Omental fat pad (tissue), 4 donors: ENCODE results near the gene GPR107. TPM values are rescaled to one million over a fixed set of nuclear protein-coding genes. Genes with fewer than 3 reads are reported as not detected.

Experiments
- ATAC-seq: fragments of 150-250 bp; one replicate; pipeline ENCODE4 v1.9.1; 2016; ENCODE audit warnings: mild to moderate bottlenecking, moderate library complexity; ENCODE audit not compliant: low FRiP score
- DNase-seq: peaks from one replicate; pipeline ENCODE4 v3.0.0-alpha.2; 2019; ENCODE audit warnings: low spot score
- CTCF ChIP-seq, 3 donors: fragments of 450-650 bp; IDR thresholded peaks; one replicate each; pipeline ENCODE4 v1.5.1; 2016 to 2017; ENCODE audit warnings: antibody characterized with exemption in 3 of 3, mild to moderate bottlenecking in 3 of 3, moderate library complexity in 2 of 3
- total RNA-seq, 4 donors: library from RNA; depleted of rRNA; stranded (reverse); fragments of >200 nt; gene quantifications; one replicate each; pipeline ENCODE4 v1.1.0, GENCODE V29; 2016

The GPR107 gene
- total RNA-seq, 4 donors from 2014 or later = 17.5 to 24.1 (median 20.0) TPM

- no peak for TF ChIP-seq CTCF (IDR thresholded peaks at IDR 0.05)
- DNase-seq = no peak
- ATAC-seq = no peak
Observed at GRCh38 chr9:130182381-130182909, 128.7 kb downstream of the GPR107 start.

DNA sequence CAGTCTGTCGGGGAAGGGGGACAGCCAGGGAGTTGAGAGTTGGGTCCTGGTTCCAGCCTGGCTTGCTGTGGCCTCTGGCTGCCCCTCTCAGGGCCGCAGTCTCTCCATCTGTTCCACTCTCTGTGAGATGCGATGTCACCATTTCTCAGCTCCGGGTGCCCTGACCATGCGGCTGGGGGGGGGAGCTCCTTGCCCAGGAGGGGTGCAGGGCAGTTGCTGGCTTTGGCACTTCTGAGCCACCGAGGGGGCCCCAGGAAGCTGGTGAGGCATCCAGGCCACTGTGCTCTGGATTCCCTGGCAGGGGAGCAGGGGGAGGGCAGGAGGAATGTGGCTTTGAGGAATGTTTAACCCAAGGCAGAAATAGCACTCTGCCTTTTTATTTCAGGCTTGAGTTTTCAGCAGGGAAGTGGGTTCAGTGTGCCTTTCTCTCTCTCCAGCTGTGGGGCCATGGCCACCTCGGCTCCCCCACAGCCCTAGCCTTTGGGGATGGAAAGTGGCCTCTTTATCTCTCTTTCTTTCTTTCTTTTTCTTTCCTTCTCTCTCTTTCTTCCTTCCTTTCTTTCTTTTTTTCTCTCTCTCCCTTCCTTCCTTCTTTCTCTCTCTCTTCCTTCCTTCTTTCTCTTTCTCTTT, 129.5 kb downstream of the GPR107 start:
- no peak for ATAC-seq
- no peak for DNase-seq
- TF ChIP-seq CTCF (IDR thresholded peaks at IDR 0.05) = no peak

DNA sequence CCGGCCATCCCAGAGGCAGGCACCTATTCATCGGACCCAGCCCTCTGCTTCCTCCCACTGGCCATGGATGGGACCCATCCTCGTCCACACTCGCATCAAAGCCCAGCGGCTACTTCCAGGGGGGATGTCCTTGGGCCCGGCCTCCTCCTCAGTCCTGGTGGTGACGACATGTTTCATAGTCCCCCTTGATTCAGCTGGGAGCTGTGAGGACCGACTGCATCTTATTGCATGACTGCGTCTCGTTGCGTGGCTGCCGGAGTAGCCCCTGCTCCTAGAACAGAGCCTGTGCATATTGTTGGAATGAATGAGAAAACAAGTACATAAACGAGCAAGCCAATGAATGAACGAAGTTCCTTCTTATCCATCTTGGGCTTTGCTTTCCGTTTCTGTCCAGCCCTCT, 131.3 kb downstream of the GPR107 start:
- no peak for TF ChIP-seq CTCF (IDR thresholded peaks at IDR 0.05)
- no peak for ATAC-seq
- DNase-seq = no peak

- no peak for DNase-seq
- TF ChIP-seq CTCF (IDR thresholded peaks at IDR 0.05) = no peak
- ATAC-seq = no peak
Observed at GRCh38 chr9:130185490-130186031, 131.9 kb downstream of the GPR107 start.

DNA sequence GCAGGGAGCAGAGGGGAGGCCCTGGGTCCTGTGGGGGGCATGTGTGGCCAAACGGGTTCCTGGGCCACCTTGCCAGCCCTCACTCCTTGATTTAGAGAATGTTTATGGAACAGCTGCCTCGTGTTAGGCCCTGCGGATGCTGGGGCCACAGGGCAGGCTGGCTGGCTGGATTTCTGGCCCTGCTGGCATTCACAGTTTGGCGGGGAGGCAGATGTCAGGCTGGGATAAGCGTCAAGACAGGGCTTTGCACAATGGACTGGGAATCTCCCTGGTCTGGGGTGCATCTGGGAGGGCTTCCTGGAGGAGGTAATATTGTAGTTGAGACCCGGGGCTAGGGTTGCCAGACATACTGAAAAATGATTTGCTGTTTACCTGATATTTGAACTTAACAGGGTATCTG, 132.3 kb downstream of the GPR107 start:
- no peak for DNase-seq
- TF ChIP-seq CTCF (IDR thresholded peaks at IDR 0.05) = no peak
- ATAC-seq = no peak

- ATAC-seq (no peak), DNase-seq (no peak)
Observed at GRCh38 chr9:130186839-130187522, 133.3 kb downstream of the GPR107 start.

More at GRCh38 chr9:130186839-130187522, 133.3 kb downstream of the GPR107 start:
- TF ChIP-seq CTCF (IDR thresholded peaks at IDR 0.05) = no peak
